Vagina (tissue), 2 donors: ENCODE data around the gene PAN2. TPM values are rescaled to one million over a fixed set of nuclear protein-coding genes. Genes with fewer than 3 reads are reported as not detected.

ENCODE experiments used
- DNase-seq, 2 donors: peaks; one replicate each; pipeline ENCODE4 v3.0.0-alpha.2; 2017; ENCODE audit errors: extremely low spot score in 2 of 2
- H3K27ac ChIP-seq: fragments of 200-600 bp; sonication (generic); one replicate; pipeline ENCODE4 v1.5.1; 2019
- H3K27me3 ChIP-seq: fragments of 200-600 bp; sonication (generic); one replicate; pipeline ENCODE4 v1.5.1; 2019
- H3K36me3 ChIP-seq, 2 donors: fragments of 200-600 bp; sonication (generic); one replicate each; pipeline ENCODE4 v1.5.1; 2017 to 2019
- H3K4me1 ChIP-seq: fragments of 200-600 bp; sonication (generic); one replicate; pipeline ENCODE4 v1.5.1; 2019
- H3K4me3 ChIP-seq, 2 donors: fragments of 200-600 bp; sonication (generic); 1 replicate in 1 of 2; 2 replicates in 1 of 2; pipeline ENCODE4 v1.5.1; 2016 to 2019
- H3K9me3 ChIP-seq: fragments of 200-600 bp; sonication (generic); one replicate; pipeline ENCODE4 v1.5.1; 2019
- CTCF ChIP-seq, 3 experiments: fragments of 450-650 bp in 2 of 3; fragments of 200-600 bp in 1 of 3; sonication (generic) in 1 of 3; IDR thresholded peaks; one replicate each; pipeline ENCODE4 v1.5.1; 2017 to 2019; ENCODE audit warnings: antibody characterized with exemption in 3 of 3, mild to moderate bottlenecking in 2 of 3, moderate library complexity in 2 of 3
- POLR2A ChIP-seq, 2 donors: fragments of 450-650 bp; IDR thresholded peaks; one replicate each; pipeline ENCODE4 v1.6.1; 2017; ENCODE audit warnings: antibody characterized with exemption in 2 of 2, mild to moderate bottlenecking in 2 of 2, moderate library complexity in 2 of 2
- POLR2AphosphoS5 ChIP-seq, 2 donors: sonication (generic); formaldehyde crosslinking; IDR thresholded peaks; one replicate each; pipeline ENCODE4 v1.9.0; 2017; ENCODE audit warnings: antibody characterized with exemption in 2 of 2, mild to moderate bottlenecking in 2 of 2, low read depth in 1 of 2; ENCODE audit not compliant: insufficient read depth in 1 of 2
- intact Hi-C: fragments of 100-400 bp; cut with DNase I; formaldehyde crosslinking; loops from one replicate; pipeline ENCODE4 v1.15.1; 2023
- total RNA-seq: library from RNA; depleted of rRNA; stranded (reverse); fragments of >200 nt; gene quantifications from one replicate; pipeline ENCODE4 v1.2.3, GENCODE V29; 2016

Gene PAN2
- total RNA-seq, 1 donor from 2014 or later, result 37.6 TPM

- Histone ChIP-seq H3K27ac (peak within 1 kb of the TSS; percentile 84), H3K27me3 (no peaks in the 10 kb centered on the region), H3K36me3 (no peaks in the 10 kb centered on the region), H3K4me3 (peak within 1 kb of the TSS; percentile 75 to 96), H3K4me1 (peaks cover 57% of the 10 kb centered on the region), H3K9me3 (no peaks in the 10 kb centered on the region)
- intact Hi-C loops, result no loop called here
- TF ChIP-seq POLR2AphosphoS5 (IDR thresholded peaks at IDR 0.05; ENCODE audit: insufficient read depth in 1 of 2, low read depth in 1 of 2) (peak; percentile 94), POLR2A (IDR thresholded peaks at IDR 0.05) (peak in 1 of 2 donors; percentile 46), CTCF (IDR thresholded peaks at IDR 0.05) (no peak)
- peak; percentile 97 to 98 for DNase-seq
Measured at GRCh38 chr12:56299853-56300643, 33.8 kb downstream of the PAN2 start, which contains the start of gene CS. Gene CS, minus strand, starts transcription at chr12:56300330. Its CDS starts 129 bp downstream, at chr12:56300201.

GRCh38 chr12:56299308-56299852, 34.4 kb downstream of the PAN2 start:
- peaks cover 57% of the 10 kb centered on the region for H3K4me1 ChIP-seq
- intact Hi-C loops, result no loop called here
- no peak for DNase-seq
- H3K36me3 ChIP-seq, result no peaks in the 10 kb centered on the region
- peak overlapping the region; percentile 84 for H3K27ac ChIP-seq
- TF ChIP-seq POLR2AphosphoS5 (IDR thresholded peaks at IDR 0.05; ENCODE audit: insufficient read depth in 1 of 2, low read depth in 1 of 2) (no peak), CTCF (IDR thresholded peaks at IDR 0.05) (no peak), POLR2A (IDR thresholded peaks at IDR 0.05) (no peak)
- no peaks in the 10 kb centered on the region for H3K9me3 ChIP-seq
- H3K27me3 ChIP-seq, result no peaks in the 10 kb centered on the region
- H3K4me3 ChIP-seq, result peak overlapping the region; percentile 75 to 96

- H3K4me1 ChIP-seq, result peaks cover 57% of the 10 kb centered on the region
- peak overlapping the region; percentile 75 to 96 for H3K4me3 ChIP-seq
- intact Hi-C loops, result no loop called here
- H3K27me3 ChIP-seq, result no peaks in the 10 kb centered on the region
- no peak for TF ChIP-seq POLR2AphosphoS5 (IDR thresholded peaks at IDR 0.05; ENCODE audit: insufficient read depth in 1 of 2, low read depth in 1 of 2)
- no peak for TF ChIP-seq POLR2A (IDR thresholded peaks at IDR 0.05)
- no peak for TF ChIP-seq CTCF (IDR thresholded peaks at IDR 0.05)
- no peaks in the 10 kb centered on the region for H3K9me3 ChIP-seq
- peak overlapping the region; percentile 84 for H3K27ac ChIP-seq
- no peak for DNase-seq
- no peaks in the 10 kb centered on the region for H3K36me3 ChIP-seq
Measured at GRCh38 chr12:56298828-56299227, 35.0 kb downstream of the PAN2 start.

GRCh38 chr12:56297400-56297799, 36.4 kb downstream of the PAN2 start:
- H3K4me3 ChIP-seq, result no peak overlapping the region
- H3K4me1 ChIP-seq, result peaks cover 66% of the 10 kb centered on the region
- no peak overlapping the region for H3K27ac ChIP-seq
- DNase-seq, result no peak
- H3K9me3 ChIP-seq, result no peaks in the 10 kb centered on the region
- TF ChIP-seq POLR2AphosphoS5 (IDR thresholded peaks at IDR 0.05; ENCODE audit: insufficient read depth in 1 of 2, low read depth in 1 of 2) (no peak), POLR2A (IDR thresholded peaks at IDR 0.05) (no peak), CTCF (IDR thresholded peaks at IDR 0.05) (no peak)
- no peaks in the 10 kb centered on the region for H3K36me3 ChIP-seq
- H3K27me3 ChIP-seq, result no peaks in the 10 kb centered on the region
- intact Hi-C loops, result no loop called here

- H3K36me3 ChIP-seq, result no peaks in the 10 kb centered on the region
- intact Hi-C loops, result no loop called here
- H3K9me3 ChIP-seq, result no peaks in the 10 kb centered on the region
- H3K4me3 ChIP-seq, result no peak overlapping the region
- H3K27me3 ChIP-seq, result no peaks in the 10 kb centered on the region
- peaks cover 65% of the 10 kb centered on the region for H3K4me1 ChIP-seq
- TF ChIP-seq CTCF (IDR thresholded peaks at IDR 0.05), result no peak
- no peak for TF ChIP-seq POLR2A (IDR thresholded peaks at IDR 0.05)
- no peak for DNase-seq
- no peak overlapping the region for H3K27ac ChIP-seq
Measured at GRCh38 chr12:56296295-56296694, 37.5 kb downstream of the PAN2 start.
